Fibroblast of skin of left biceps (primary cell): ENCODE results near the gene PNO1.
"Not testable (repeated sequence)": the region's sequence is repeated elsewhere in the genome, so short reads cannot be mapped to it uniquely, and the experiment has no call there.

Experiments
- DNase-seq, 2 experiments: peaks; one replicate each; pipeline ENCODE4 v3.0.0-alpha.2; 2013; ENCODE audit warnings: low read depth in 2 of 2

The PNO1 gene

DNA sequence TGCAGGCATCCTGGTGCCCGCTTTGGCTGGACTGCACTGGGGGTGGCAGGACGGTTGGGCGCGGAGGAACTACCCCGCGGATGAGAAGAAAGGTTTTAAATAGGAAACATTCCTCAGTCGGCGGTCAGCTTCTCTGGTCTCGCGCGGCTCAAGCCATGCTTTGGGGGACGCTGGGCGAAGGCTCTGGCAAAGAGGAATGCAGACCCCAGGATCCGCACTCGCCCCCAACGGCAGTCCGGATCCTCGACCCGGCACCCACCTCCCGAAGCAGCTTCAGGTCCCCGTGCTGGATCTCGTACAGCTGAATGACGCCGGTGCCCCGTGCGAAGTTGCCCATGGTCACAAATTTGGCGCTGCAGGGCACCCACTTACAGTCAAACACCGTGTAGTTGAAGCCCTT is 686 bp upstream of the PNO1 start:
- no peak for DNase-seq

DNA sequence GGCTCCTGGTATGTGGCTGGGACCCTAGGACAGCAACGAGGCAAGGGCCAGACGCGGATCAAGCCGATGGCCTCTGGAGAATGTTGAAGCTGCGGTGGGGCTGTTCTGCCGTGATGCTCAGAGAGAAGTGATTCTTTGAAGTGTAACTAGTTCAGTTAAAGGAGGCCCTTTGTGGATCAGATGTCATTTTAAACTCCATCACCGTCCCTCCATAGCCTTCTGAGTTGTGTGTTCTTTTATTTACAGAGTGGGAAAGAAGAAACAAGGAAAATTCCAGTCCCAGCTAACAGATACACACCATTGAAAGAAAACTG is 403 bp downstream of the PNO1 start:
- no peak for DNase-seq

GRCh38 chr2:68163641-68164040 is 6.0 kb downstream of the PNO1 start:
- DNase-seq = no peak

DNA sequence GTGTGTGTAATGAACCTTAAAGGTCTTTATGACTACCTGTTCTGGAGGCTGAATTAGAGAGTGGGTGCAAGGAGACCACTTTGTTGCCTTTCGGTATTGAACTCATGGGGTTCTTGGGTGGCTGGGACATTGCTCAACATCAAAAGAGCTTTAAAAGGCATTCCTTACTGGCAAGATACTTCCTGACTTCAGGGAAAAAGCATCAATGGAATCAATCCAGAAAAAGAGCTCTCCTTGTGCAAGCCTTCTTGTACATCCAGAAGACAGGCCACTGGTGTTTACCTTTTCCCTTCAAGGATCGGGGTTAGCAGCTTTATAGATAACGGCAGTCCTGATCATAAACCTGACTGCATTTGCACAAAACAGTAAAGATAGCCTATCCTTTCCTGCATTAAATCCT is 9.5 kb downstream of the PNO1 start:
- no peak for DNase-seq

DNA sequence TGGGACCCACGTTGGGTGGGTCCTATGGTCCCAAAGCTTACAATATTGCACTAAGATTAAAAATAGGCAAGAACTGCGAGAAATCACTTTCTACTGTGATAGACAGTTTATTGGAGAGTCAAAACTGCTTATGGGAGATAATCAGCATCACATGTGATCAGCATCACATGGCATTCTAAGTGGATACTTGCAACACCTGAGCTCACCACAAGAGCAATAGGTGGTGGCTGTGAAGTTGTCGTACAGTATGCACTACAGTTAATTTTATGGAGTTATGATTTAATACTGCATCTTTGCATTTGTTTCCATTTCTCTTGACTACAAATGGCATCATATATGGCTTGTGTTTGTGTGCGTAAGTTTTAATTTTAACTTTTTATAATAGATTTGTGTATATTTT is 11.6 kb downstream of the PNO1 start:
- DNase-seq = no peak

DNA sequence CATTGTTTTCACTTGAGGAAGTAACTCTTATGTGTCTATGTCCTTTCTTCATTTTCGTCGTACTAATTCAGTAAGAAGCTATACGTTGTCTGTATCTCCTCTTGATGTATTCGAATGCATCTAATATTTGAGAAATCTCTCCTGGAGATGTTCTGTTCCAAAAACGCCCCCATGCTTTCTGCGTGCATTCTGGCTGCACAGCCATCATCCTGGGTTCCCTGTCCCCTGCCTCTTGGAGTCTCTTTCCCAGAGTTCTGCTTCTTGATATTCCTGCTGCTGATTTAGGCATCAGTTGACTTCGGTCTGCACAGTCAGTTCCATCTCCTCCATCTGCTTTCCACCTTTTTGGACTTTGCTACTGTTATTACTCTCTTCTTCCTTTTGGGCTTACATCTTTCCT is 13.5 kb downstream of the PNO1 start:
- no peak for DNase-seq

- no peak for DNase-seq
These were observed 14.0 kb downstream of the PNO1 start for GRCh38 chr2:68171684-68172083.

DNA sequence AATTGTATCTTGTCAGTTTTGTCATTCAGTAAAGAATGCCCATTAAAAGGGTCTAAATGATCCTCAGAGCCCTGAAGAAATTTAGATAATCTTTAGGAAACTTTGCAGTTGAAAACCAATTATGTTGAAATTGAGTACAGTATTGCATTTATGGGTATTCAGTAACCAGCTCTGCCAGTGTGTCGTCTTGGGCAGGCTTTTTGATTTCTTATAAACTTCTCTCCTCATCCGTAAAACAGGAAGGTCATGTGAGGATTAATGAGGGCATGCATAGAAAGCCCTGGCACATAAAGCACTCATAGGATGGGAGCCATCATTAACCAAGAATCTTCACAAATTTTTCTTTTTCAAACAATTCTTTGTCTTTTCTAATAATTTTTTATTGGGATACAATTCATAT is 14.8 kb downstream of the PNO1 start:
- DNase-seq = no peak

- no peak for DNase-seq
These were observed 15.5 kb downstream of the PNO1 start for GRCh38 chr2:68172990-68173700.

- DNase-seq = not testable (repeated sequence)
These were observed 17.5 kb downstream of the PNO1 start for GRCh38 chr2:68175210-68175609.

- no peak for DNase-seq
These were observed 19.0 kb downstream of the PNO1 start for GRCh38 chr2:68176657-68177056.

GRCh38 chr2:68177541-68177940 is 19.9 kb downstream of the PNO1 start:
- DNase-seq = no peak

DNA sequence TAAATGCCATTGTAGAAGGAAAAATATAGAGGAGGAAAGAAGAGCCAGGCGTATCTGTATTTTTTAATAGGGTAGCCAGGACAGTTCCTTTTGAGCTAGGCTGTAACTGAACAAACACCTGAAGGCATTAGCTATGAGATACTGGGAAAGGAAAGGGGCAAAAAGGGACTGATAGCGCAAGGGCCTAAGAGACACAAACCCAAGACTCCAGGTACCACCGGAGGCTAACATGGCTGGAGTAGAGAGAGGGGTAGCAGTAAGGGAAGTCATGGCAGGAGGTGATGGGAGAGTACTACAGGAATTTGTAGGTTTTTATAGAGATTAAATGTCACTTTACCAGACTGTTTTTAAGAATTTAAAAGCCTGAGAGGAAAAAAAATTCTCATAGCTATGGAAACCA is 20.7 kb downstream of the PNO1 start:
- no peak for DNase-seq

GRCh38 chr2:68178954-68179627 is 21.4 kb downstream of the PNO1 start:
- DNase-seq = no peak

GRCh38 chr2:68182902-68183301 is 25.2 kb downstream of the PNO1 start:
- DNase-seq = no peak

- no peak for DNase-seq
These were observed 28.0 kb downstream of the PNO1 start for GRCh38 chr2:68185541-68186164.

- DNase-seq = no peak
These were observed 29.6 kb downstream of the PNO1 start for GRCh38 chr2:68187329-68187728.

DNA sequence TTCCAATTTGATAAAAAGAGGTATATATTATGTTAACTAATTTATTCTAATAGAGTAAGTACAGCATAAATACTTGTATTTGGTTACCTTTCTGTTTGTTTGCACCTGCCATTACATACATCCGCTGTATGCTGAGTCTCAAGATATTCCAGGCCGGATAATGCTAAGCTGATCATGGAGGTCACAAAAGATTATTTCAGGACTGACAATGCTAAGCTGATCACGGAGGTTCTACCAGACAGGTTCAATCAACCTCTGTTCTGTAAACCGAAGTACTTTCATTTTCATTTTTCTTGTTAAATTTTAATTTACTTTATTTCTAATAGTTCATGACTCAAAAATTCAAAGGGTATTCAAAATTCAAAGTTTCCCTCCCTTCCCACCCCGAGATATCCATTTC is 31.1 kb downstream of the PNO1 start:
- no peak for DNase-seq

DNA sequence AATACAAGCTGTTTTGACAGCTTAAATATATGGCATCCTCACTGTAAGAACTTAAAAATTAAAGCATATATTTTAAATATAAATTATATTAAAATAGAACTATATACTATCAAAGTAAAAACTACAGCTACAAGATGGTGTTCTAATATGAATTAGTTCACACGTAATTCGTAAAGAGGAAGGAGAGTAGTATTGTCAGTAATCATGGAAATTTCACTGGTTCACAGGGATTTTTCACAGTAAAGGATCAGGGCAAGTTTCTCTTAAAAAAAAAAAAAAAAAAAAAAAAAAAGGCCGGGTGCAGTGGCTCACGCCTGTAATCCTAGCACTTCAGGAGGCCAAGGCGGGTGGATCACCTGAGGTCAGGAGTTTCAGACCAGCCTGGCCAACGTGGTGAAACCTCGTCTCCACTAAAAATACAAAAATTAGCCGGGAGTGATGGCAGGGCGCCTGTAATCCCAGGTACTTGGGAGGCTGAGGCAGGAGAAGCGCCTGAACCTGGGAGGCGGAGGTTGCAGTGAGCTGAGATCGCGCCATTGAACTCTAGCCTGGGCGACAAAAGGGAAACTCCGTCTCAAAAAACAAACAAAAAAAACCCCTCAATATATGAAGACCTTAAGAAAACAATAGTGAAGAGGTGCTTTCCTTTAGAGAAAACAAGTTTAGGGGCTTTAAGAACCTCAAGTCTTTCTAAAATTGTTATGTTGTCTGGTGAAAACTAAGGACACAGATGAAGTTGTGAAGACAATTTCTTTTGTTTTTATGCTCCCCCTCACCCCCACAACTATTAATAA is 32.5 kb downstream of the PNO1 start:
- DNase-seq = no peak

DNA sequence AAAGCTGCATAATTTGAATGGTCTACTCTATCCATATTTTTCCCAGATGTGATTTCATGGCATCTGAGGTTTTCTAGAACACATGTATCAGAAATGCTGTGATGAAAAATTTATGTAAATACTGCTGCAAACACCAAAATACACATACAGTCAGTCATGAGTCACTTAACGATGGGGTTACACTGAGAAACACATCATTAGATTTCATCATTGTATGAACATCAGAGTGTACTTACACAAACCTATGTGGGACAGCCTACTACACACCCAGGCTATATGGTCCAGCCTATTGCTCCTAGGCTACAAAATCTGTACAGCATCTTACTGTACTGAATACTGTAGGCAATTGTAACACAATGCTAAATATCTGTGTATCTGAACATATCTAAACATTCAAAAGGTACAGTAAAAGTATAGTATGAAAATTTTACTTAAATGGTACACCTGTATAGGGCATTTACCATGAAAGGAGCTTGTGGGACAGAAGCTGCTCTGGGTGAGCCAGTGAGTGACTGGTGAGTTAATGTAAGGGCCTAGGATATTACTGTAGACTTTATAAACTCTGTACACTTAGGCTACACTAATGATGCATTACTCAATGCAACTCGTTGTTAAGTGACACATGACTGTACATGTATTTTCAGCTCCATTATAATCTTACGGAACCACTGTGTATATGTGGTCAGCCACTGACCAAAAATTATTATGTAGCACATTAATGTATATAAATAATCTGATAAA is 33.5 kb downstream of the PNO1 start:
- peak; percentile 65 to 70 for DNase-seq

GRCh38 chr2:68193144-68193543 is 35.5 kb downstream of the PNO1 start:
- no peak for DNase-seq
